GM23338 (cell line): ENCODE results near the gene RAVER1. TPM values are rescaled to one million over a fixed set of nuclear protein-coding genes. Genes with fewer than 3 reads are reported as not detected.

Experiments used
- ATAC-seq: fragments of 200-7000 bp; cut with Tn5 transposase; 3 replicates; pipeline ENCODE4 v1.9.1; 2020
- DNase-seq: peaks from one replicate; pipeline ENCODE4 v3.0.0-alpha.2; 2015; ENCODE audit warnings: low spot score
- H2AFZ ChIP-seq: fragments of 200-600 bp; sonication (generic); 2 replicates; pipeline ENCODE4 v1.8.0; 2016; ENCODE audit warnings: antibody characterized with exemption, mild to moderate bottlenecking, moderate library complexity
- H3F3A ChIP-seq: fragments of 200-600 bp; sonication (generic); replicated peaks from 2 replicates; pipeline ENCODE4 v1.8.0; 2017; ENCODE audit warnings: antibody characterized with exemption, mixed run types, low read depth
- H3K27ac ChIP-seq: fragments of 200-600 bp; sonication (generic); 2 replicates; pipeline ENCODE4 v1.6.1; 2016; ENCODE audit warnings: low read depth
- H3K27me3 ChIP-seq: fragments of 200-600 bp; sonication (generic); 2 replicates; pipeline ENCODE4 v1.8.0; 2016; ENCODE audit warnings: mild to moderate bottlenecking, mixed run types, moderate library complexity; ENCODE audit not compliant: insufficient read depth
- H3K36me3 ChIP-seq: fragments of 200-600 bp; sonication (generic); 2 replicates; pipeline ENCODE4 v1.8.0; 2016; ENCODE audit warnings: mild to moderate bottlenecking; ENCODE audit not compliant: insufficient read depth
- H3K4me1 ChIP-seq: fragments of 200-600 bp; sonication (generic); 2 replicates; pipeline ENCODE4 v1.8.0; 2016; ENCODE audit warnings: mild to moderate bottlenecking, moderate library complexity; ENCODE audit not compliant: insufficient read depth
- H3K4me2 ChIP-seq: fragments of 200-600 bp; sonication (generic); 2 replicates; pipeline ENCODE4 v1.7.1; 2017; ENCODE audit warnings: mixed run types
- H3K4me3 ChIP-seq: fragments of 200-600 bp; sonication (generic); 2 replicates; pipeline ENCODE4 v1.6.1; 2016; ENCODE audit warnings: mixed run types
- H3K79me2 ChIP-seq: fragments of 200-600 bp; sonication (generic); replicated peaks from 2 replicates; pipeline ENCODE4 v1.8.0; 2017; ENCODE audit warnings: mild to moderate bottlenecking; ENCODE audit not compliant: insufficient read depth
- H3K9me2 ChIP-seq: fragments of 200-600 bp; sonication (generic); 2 replicates; pipeline ENCODE4 v1.8.0; 2017; ENCODE audit not compliant: insufficient read depth
- H4K20me1 ChIP-seq: fragments of 200-600 bp; sonication (generic); replicated peaks from 2 replicates; pipeline ENCODE4 v1.8.0; 2017; ENCODE audit warnings: mild to moderate bottlenecking; ENCODE audit not compliant: insufficient read depth
- H3K27ac Mint-ChIP-seq: 2 replicates; pipeline ENCODE4 v1.8.0; 2020; ENCODE audit warnings: inconsistent platforms, mild to moderate bottlenecking, moderate library complexity, mixed read lengths
- H3K27me3 Mint-ChIP-seq: 3 replicates; pipeline ENCODE4 v1.8.0; 2022; ENCODE audit warnings: low read depth, mild to moderate bottlenecking, moderate library complexity, mixed read lengths, inconsistent platforms; ENCODE audit not compliant: insufficient read depth, poor library complexity
- H3K36me3 Mint-ChIP-seq: 3 replicates; pipeline ENCODE4 v1.8.0; 2021; ENCODE audit warnings: low read depth, mild to moderate bottlenecking, inconsistent platforms, moderate library complexity, mixed read lengths
- H3K4me1 Mint-ChIP-seq: 3 replicates; pipeline ENCODE4 v1.8.0; 2020; ENCODE audit warnings: mild to moderate bottlenecking, inconsistent platforms, mixed read lengths
- H3K4me3 Mint-ChIP-seq: 3 replicates; pipeline ENCODE4 v1.8.0; 2021; ENCODE audit warnings: moderate library complexity, mild to moderate bottlenecking, inconsistent platforms, mixed read lengths
- H3K9me3 Mint-ChIP-seq: 3 replicates; pipeline ENCODE4 v1.8.0; 2020; ENCODE audit warnings: moderate library complexity, mild to moderate bottlenecking, inconsistent platforms, mixed read lengths
- CREB1 ChIP-seq: fragments of 250-450 bp; sonication (Bioruptor Pico); IDR thresholded peaks from 2 replicates; pipeline ENCODE4 v1.5.0; 2020; ENCODE audit warnings: low read depth, mild to moderate bottlenecking, moderate library complexity
- ETS1 ChIP-seq: IDR thresholded peaks from 2 replicates; pipeline ENCODE4 v1.6.1; 2016; ENCODE audit warnings: antibody characterized with exemption
- EZH2 ChIP-seq: fragments of 200-600 bp; sonication (generic); IDR thresholded peaks from one replicate; pipeline ENCODE4 v1.8.0; 2017; ENCODE audit warnings: antibody characterized with exemption, mild to moderate bottlenecking, low read depth; ENCODE audit not compliant: unreplicated experiment
- EZH2phosphoT487 ChIP-seq: fragments of 200-600 bp; sonication (generic); IDR thresholded peaks from one replicate; pipeline ENCODE4 v1.8.1; 2018; ENCODE audit warnings: antibody characterized with exemption; ENCODE audit not compliant: unreplicated experiment
- JUNB ChIP-seq: IDR thresholded peaks from one replicate; pipeline ENCODE4 v1.6.1; 2016; ENCODE audit warnings: antibody characterized with exemption; ENCODE audit not compliant: unreplicated experiment
- NANOG ChIP-seq: IDR thresholded peaks from 2 replicates; pipeline ENCODE4 v1.6.1; 2016; ENCODE audit warnings: antibody characterized with exemption, borderline replicate concordance
- POLR2AphosphoS5 ChIP-seq: IDR thresholded peaks from 2 replicates; pipeline ENCODE4 v1.6.1; 2016; ENCODE audit warnings: antibody characterized with exemption, low read depth
- STAT1 ChIP-seq: IDR thresholded peaks from one replicate; pipeline ENCODE4 v1.6.1; 2016; ENCODE audit warnings: antibody characterized with exemption; ENCODE audit not compliant: unreplicated experiment
- ZNF114 ChIP-seq: fragments of 250-450 bp; sonication (Bioruptor Pico); IDR thresholded peaks from 2 replicates; pipeline ENCODE4 v1.5.0; 2020; ENCODE audit warnings: mild to moderate bottlenecking, moderate library complexity
- ZNF331 ChIP-seq: fragments of 250-450 bp; sonication (Bioruptor Pico); IDR thresholded peaks from 2 replicates; pipeline ENCODE4 v1.5.0; 2020; ENCODE audit warnings: low read depth, mild to moderate bottlenecking, moderate library complexity
- ZNF462 ChIP-seq: fragments of 250-450 bp; sonication (Bioruptor Pico); IDR thresholded peaks from 2 replicates; pipeline ENCODE4 v1.5.0; 2020; ENCODE audit warnings: mild to moderate bottlenecking, moderate library complexity
- polyA plus RNA-seq: library from polyadenylated mRNA; unstranded; fragments of >200 nt; fragmentation: Nextera tagmentation; extraction: Ambion mirVana; gene quantifications from 2 replicates; pipeline ENCODE4 v1.2.1, GENCODE V29; 2016
- total RNA-seq: library from RNA; depleted of rRNA; stranded (reverse); fragments of >200 nt; shearing (Covaris generic); gene quantifications from 2 replicates; pipeline ENCODE4 v1.2.3, GENCODE V29; 2014
- TF ChIP-seq, protein P1 (sequence below), 2 experiments: fragments of 200-600 bp in 1 of 2; sonication (generic) in 1 of 2; conservative IDR thresholded peaks; 2 replicates each; pipeline versions ENCODE4 v1.5.1 to v1.6.1; 2016 to 2017; ENCODE audit warnings: antibody characterized with exemption in 2 of 2, low read depth in 2 of 2, mild to moderate bottlenecking in 2 of 2, moderate library complexity in 1 of 2
- TF ChIP-seq, protein P2 (sequence below): IDR thresholded peaks from one replicate; pipeline ENCODE4 v1.6.1; 2018; ENCODE audit warnings: antibody characterized with exemption; ENCODE audit not compliant: unreplicated experiment

The RAVER1 gene
- total and polyA plus RNA-seq, 2 experiments from 2014 or later: 25.5 to 88.3 TPM

DNA sequence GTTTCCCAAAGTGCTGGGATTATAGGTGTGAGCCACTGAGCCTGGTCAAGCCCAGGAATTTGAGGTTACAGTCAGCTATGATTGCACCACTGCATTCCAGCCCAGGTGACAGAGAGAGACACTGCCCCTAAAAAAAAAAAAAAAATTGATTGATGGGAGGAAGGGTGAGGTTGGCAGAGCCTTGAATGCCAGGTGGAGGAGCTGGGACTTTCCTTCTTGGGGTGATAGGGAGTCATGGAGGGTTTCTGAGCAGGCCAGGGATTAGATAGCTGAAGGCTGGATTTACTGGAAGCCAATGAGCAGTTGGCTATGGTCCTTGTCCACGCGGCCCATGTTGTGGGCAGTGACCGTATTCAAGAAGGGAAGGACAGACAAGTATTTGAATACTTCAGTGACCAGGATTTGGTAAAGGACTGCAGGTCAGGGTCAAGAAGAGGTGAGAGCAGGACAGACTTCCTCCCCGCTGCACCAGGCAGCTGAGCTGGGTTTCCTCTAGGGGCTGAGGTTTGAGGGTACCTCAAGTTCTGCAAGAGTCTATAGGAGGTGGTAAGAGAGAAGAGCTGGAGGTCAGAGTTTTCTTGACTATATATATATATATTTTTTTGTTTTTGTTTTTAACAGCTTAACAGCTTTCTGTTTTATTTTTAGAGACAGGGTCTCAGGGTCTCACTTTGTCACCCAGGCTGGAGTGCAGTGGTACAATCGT is 53.4 kb downstream of the RAVER1 start:
- Histone ChIP-seq H3F3A (no peaks in the 10 kb centered on the region), H2AFZ (no peak overlapping the region), H3K9me2 (no peaks in the 10 kb centered on the region), H3K4me1 (no peaks in the 10 kb centered on the region), H3K4me3 (no peak overlapping the region), H3K4me2 (no peak overlapping the region), H3K27ac (no peak overlapping the region), H4K20me1 (peaks cover 6% of the 10 kb centered on the region; the same call in 1 of the 2 replicates), H3K36me3 (no peaks in the 10 kb centered on the region), H3K79me2 (no peaks in the 10 kb centered on the region), H3K27me3 (no peaks in the 10 kb centered on the region)
- Mint-ChIP-seq H3K9me3 (no peaks in the 10 kb centered on the region), H3K36me3 (peaks cover 7% of the 10 kb centered on the region; the same call in 2 of the 3 replicates), H3K27ac (no peak overlapping the region), H3K4me3 (no peak overlapping the region), H3K27me3 (peaks cover 2% of the 10 kb centered on the region), H3K4me1 (0 out of 3 replicates have a peak, but pooled peaks cover 4% of the 10 kb centered on the region)
- ATAC-seq (no peak), DNase-seq (no peak)
- TF ChIP-seq ZNF462 (CRISPR knock-in tag): no peak
- TF ChIP-seq ETS1: no peak
- no peak for TF ChIP-seq ZNF331 (CRISPR knock-in tag)
- TF ChIP-seq CREB1 (CRISPR knock-in tag): no peak
- no peak for TF ChIP-seq EZH2
- TF ChIP-seq POLR2AphosphoS5: no peak
- TF ChIP-seq ZNF114 (CRISPR knock-in tag): no peak
- TF ChIP-seq, protein P1, sequence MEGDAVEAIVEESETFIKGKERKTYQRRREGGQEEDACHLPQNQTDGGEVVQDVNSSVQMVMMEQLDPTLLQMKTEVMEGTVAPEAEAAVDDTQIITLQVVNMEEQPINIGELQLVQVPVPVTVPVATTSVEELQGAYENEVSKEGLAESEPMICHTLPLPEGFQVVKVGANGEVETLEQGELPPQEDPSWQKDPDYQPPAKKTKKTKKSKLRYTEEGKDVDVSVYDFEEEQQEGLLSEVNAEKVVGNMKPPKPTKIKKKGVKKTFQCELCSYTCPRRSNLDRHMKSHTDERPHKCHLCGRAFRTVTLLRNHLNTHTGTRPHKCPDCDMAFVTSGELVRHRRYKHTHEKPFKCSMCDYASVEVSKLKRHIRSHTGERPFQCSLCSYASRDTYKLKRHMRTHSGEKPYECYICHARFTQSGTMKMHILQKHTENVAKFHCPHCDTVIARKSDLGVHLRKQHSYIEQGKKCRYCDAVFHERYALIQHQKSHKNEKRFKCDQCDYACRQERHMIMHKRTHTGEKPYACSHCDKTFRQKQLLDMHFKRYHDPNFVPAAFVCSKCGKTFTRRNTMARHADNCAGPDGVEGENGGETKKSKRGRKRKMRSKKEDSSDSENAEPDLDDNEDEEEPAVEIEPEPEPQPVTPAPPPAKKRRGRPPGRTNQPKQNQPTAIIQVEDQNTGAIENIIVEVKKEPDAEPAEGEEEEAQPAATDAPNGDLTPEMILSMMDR (conservative IDR thresholded peaks at IDR 0.05; ENCODE audit: low read depth in 2 of 2): no peak
- TF ChIP-seq, protein P2, sequence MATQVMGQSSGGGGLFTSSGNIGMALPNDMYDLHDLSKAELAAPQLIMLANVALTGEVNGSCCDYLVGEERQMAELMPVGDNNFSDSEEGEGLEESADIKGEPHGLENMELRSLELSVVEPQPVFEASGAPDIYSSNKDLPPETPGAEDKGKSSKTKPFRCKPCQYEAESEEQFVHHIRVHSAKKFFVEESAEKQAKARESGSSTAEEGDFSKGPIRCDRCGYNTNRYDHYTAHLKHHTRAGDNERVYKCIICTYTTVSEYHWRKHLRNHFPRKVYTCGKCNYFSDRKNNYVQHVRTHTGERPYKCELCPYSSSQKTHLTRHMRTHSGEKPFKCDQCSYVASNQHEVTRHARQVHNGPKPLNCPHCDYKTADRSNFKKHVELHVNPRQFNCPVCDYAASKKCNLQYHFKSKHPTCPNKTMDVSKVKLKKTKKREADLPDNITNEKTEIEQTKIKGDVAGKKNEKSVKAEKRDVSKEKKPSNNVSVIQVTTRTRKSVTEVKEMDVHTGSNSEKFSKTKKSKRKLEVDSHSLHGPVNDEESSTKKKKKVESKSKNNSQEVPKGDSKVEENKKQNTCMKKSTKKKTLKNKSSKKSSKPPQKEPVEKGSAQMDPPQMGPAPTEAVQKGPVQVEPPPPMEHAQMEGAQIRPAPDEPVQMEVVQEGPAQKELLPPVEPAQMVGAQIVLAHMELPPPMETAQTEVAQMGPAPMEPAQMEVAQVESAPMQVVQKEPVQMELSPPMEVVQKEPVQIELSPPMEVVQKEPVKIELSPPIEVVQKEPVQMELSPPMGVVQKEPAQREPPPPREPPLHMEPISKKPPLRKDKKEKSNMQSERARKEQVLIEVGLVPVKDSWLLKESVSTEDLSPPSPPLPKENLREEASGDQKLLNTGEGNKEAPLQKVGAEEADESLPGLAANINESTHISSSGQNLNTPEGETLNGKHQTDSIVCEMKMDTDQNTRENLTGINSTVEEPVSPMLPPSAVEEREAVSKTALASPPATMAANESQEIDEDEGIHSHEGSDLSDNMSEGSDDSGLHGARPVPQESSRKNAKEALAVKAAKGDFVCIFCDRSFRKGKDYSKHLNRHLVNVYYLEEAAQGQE: no peak
- TF ChIP-seq EZH2phosphoT487: no peak
- no peak for TF ChIP-seq STAT1
- no peak for TF ChIP-seq JUNB
- no peak for TF ChIP-seq NANOG
